GM19238 (cell line): ENCODE measurements around the gene SETD1B.
"Not testable (repeated sequence)": the region's sequence is repeated elsewhere in the genome, so short reads cannot be mapped to it uniquely, and the experiment has no call there.

ENCODE experiments used
- DNase-seq: peaks from one replicate; pipeline ENCODE4 v3.0.0; 2011; ENCODE audit warnings: low spot score; ENCODE audit not compliant: insufficient read length

SETD1B gene

DNA sequence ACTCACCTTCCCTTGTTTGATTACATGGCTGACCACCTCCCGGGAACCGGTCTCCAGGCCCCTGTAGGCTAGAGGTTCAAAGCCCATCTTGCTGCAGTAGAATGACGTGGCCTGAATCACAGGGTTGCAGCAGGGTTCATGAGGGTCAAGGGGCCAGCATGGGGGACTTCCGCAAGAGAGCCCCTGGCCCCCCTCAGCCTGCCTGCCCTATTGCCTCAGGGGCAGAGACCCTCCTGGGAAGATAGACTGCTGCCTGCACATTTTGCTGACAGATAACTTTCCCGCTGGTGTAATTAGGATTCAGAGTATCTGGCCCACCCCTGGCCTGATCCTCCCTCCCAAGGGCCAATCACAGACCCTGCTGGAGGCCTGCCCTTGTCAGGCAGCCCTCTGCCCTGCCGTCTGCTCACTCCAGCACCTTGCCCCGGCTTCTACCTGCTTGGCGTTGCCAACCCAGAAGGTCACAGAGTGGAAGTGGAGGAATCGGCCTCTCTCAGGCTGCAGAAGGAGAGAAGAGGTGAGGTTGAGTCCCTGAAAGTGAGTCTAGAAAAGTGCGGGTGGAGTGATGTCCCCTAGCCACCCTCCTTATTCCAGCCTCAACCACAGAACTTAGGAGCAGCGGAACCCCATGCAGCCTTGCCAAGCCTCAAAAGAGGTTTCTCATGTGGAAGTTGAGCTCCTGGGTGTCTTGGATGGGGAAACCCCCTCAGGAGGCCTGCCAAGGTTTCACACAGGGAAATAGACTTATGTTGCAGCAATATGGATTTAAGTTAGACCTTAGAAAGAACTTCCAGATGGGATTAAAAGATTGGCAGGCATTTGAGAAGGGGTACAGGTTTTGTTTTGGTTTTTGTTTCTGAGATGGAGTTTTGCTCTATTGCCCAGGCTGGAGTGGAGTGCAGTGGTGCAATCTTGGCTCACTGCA, 53.8 kb downstream of the SETD1B start:
- DNase-seq = no peak

GRCh38 chr12:121858318-121858661, 54.5 kb downstream of the SETD1B start:
- no peak for DNase-seq

GRCh38 chr12:121858662-121859572, 55.1 kb downstream of the SETD1B start, which contains the start of gene HPD:
HPD (minus strand) TSS chr12:121858859; CDS start chr12:121858823, 36 bp downstream.
- no peak for DNase-seq

- DNase-seq = no peak
These were observed 56.4 kb downstream of the SETD1B start for GRCh38 chr12:121860257-121860656.

DNA sequence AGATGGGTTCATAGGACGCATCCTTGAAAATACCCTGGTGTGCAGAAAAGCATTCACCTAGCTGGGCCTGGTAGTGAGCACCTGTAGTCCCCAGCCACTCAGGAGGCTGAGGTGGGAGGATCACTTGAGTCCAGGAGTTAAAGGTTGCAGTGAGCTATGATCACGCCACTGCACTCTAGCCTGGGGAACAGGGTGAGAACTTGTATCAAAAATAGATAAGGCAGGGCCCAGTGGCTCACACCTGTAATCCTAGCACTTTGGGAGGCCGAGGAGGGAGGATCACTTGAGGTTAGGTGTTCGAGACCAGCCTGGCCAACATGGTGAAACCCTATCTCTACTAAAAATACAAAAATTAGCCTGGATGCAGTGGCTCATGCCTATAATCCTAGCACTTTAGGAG, 56.9 kb downstream of the SETD1B start:
- DNase-seq = not testable (repeated sequence)

GRCh38 chr12:121861636-121862254, 57.9 kb downstream of the SETD1B start:
- no peak for DNase-seq

DNA sequence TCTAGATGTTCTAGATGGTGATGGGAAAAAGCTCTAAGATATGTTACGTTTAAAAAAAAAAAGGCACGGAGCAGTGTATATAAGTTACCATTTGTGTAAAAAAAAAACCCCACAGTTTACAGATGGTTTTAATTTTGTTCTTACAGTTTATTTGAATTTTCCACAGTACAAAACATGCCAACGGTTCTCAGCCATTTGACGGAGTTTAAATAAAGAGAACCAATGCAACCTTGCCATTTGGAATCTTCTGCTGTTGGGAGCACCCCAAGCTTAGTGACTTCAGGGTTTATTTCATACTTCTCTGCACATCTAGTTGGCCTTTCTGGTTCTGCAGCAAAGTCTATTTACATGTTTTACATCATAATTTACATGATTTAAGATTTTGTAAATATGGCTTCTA, 62.5 kb downstream of the SETD1B start:
- no peak for DNase-seq

- not testable (repeated sequence) for DNase-seq
These were observed 65.4 kb downstream of the SETD1B start for GRCh38 chr12:121869229-121869628.

GRCh38 chr12:121871467-121871866, 67.7 kb downstream of the SETD1B start:
- DNase-seq = no peak

- DNase-seq = no peak
These were observed 68.9 kb downstream of the SETD1B start for GRCh38 chr12:121872546-121873215.

DNA sequence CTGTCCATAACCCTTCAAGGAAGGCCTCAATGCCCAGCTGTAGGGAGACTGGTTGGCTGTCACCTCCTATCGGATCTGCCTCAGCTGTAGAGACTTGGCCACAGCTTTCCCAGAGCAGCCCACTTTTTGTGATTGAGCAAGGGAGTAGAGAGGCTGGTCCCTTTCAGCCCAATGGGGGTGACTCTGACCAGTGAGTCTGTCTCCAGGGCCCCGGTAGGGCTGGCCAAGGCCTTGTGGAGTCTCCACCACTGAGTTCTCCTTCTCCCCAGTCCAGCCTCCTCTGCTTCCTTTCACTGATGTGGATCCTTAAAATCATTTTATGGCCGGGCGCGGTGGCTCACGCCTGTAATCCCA, 69.4 kb downstream of the SETD1B start:
- DNase-seq = no peak

DNA sequence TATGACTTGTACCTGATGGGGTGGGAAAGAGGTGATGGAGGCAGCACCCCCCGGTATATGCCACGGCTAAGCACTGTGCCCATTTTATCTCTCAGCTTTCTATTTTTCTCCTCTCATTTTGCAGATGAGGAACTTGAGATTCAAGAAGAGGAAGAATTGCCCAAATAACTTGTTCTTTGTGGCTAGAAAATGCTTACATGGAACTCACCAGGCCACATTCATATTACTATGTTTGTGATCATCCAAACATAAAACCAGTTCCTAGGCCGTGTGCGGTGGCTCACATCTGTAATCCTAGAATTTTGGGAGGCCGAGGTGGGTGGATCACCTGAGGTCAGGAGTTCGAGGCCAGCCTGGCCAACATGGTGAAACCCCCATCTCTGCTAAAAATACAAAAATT, 70.3 kb downstream of the SETD1B start:
- DNase-seq = no peak

- DNase-seq = no peak
These were observed 71.8 kb downstream of the SETD1B start for GRCh38 chr12:121875582-121875981.

GRCh38 chr12:121876080-121876447, 72.3 kb downstream of the SETD1B start:
- not testable (repeated sequence) for DNase-seq
